Mesothelial cell of epicardium (in vitro differentiated cells): Measurements from ENCODE around the gene MB21D2. TPM values are rescaled to one million over a fixed set of nuclear protein-coding genes. Genes with fewer than 3 reads are reported as not detected.

Experiments used
- DNase-seq, 2 experiments: peaks; one replicate each; pipeline ENCODE4 v3.0.0; 2021; ENCODE audit warnings: low spot score in 2 of 2; ENCODE audit not compliant: unreplicated experiment in 2 of 2
- H3K27ac Mint-ChIP-seq: 2 replicates; pipeline ENCODE4 v1.8.0; 2021; ENCODE audit warnings: mixed read lengths
- H3K27me3 Mint-ChIP-seq: 2 replicates; pipeline ENCODE4 v1.8.0; 2021; ENCODE audit warnings: low read depth, mixed read lengths
- H3K36me3 Mint-ChIP-seq: 2 replicates; pipeline ENCODE4 v1.8.0; 2021; ENCODE audit warnings: mixed read lengths
- H3K4me1 Mint-ChIP-seq: 2 replicates; pipeline ENCODE4 v1.8.0; 2021; ENCODE audit warnings: mixed read lengths
- H3K4me3 Mint-ChIP-seq: 2 replicates; pipeline ENCODE4 v1.8.0; 2021; ENCODE audit warnings: mild to moderate bottlenecking, moderate library complexity, mixed read lengths
- H3K9me3 Mint-ChIP-seq: 2 replicates; pipeline ENCODE4 v1.8.0; 2021; ENCODE audit warnings: mixed read lengths
- CTCF ChIP-seq: fragments of 200-600 bp; sonication (generic); IDR thresholded peaks from one replicate; pipeline ENCODE4 v1.5.0; 2021; ENCODE audit warnings: antibody characterized with exemption; ENCODE audit not compliant: unreplicated experiment
- total RNA-seq: library from RNA; stranded (reverse); gene quantifications from 3 replicates; pipeline ENCODE4 v1.2.1, GENCODE V29; 2021

The MB21D2 gene
- total RNA-seq, 1 donor from 2014 or later: 8.5 TPM

- no peak for TF ChIP-seq CTCF
- no peak for DNase-seq
- peaks cover 6% of the 10 kb centered on the region for H3K4me1 Mint-ChIP-seq
- no peak overlapping the region for H3K4me3 Mint-ChIP-seq
- no peaks in the 10 kb centered on the region for H3K27me3 Mint-ChIP-seq
- H3K9me3 Mint-ChIP-seq: no peaks in the 10 kb centered on the region
- no peak overlapping the region for H3K27ac Mint-ChIP-seq
- no peaks in the 10 kb centered on the region for H3K36me3 Mint-ChIP-seq
Observed at GRCh38 chr3:192929146-192929545, 11.5 kb upstream of the MB21D2 start.

- Mint-ChIP-seq H3K4me1 (peaks cover 8% of the 10 kb centered on the region), H3K36me3 (no peaks in the 10 kb centered on the region), H3K4me3 (no peak overlapping the region), H3K9me3 (no peaks in the 10 kb centered on the region), H3K27ac (no peak overlapping the region), H3K27me3 (no peaks in the 10 kb centered on the region)
- no peak for DNase-seq
- no peak for TF ChIP-seq CTCF
Observed at GRCh38 chr3:192928720-192929119, 11.1 kb upstream of the MB21D2 start.

GRCh38 chr3:192928016-192928415 is 10.4 kb upstream of the MB21D2 start:
- no peak overlapping the region for H3K4me3 Mint-ChIP-seq
- H3K9me3 Mint-ChIP-seq: no peaks in the 10 kb centered on the region
- TF ChIP-seq CTCF: no peak
- H3K27me3 Mint-ChIP-seq: no peaks in the 10 kb centered on the region
- DNase-seq: no peak
- peaks cover 15% of the 10 kb centered on the region for H3K4me1 Mint-ChIP-seq
- H3K36me3 Mint-ChIP-seq: no peaks in the 10 kb centered on the region
- no peak overlapping the region for H3K27ac Mint-ChIP-seq

GRCh38 chr3:192927016-192927415 is 9.4 kb upstream of the MB21D2 start:
- Mint-ChIP-seq H3K4me3 (no peak overlapping the region), H3K27ac (no peak overlapping the region), H3K36me3 (no peaks in the 10 kb centered on the region), H3K4me1 (peaks cover 19% of the 10 kb centered on the region), H3K27me3 (no peaks in the 10 kb centered on the region), H3K9me3 (no peaks in the 10 kb centered on the region)
- no peak for DNase-seq
- no peak for TF ChIP-seq CTCF

- no peaks in the 10 kb centered on the region for H3K9me3 Mint-ChIP-seq
- peaks cover 7% of the 10 kb centered on the region for H3K27me3 Mint-ChIP-seq
- H3K27ac Mint-ChIP-seq: no peak overlapping the region
- no peak for TF ChIP-seq CTCF
- no peak overlapping the region for H3K4me3 Mint-ChIP-seq
- no peaks in the 10 kb centered on the region for H3K36me3 Mint-ChIP-seq
- no peak for DNase-seq
- H3K4me1 Mint-ChIP-seq: peaks cover 21% of the 10 kb centered on the region
Observed at GRCh38 chr3:192923731-192924130, 6.1 kb upstream of the MB21D2 start.

- peak overlapping the region; percentile 31 for H3K27ac Mint-ChIP-seq
- no peak for TF ChIP-seq CTCF
- no peaks in the 10 kb centered on the region for H3K36me3 Mint-ChIP-seq
- peaks cover 7% of the 10 kb centered on the region for H3K27me3 Mint-ChIP-seq
- H3K4me1 Mint-ChIP-seq: peaks cover 19% of the 10 kb centered on the region
- no peak for DNase-seq
- no peaks in the 10 kb centered on the region for H3K9me3 Mint-ChIP-seq
- H3K4me3 Mint-ChIP-seq: no peak overlapping the region
Observed at GRCh38 chr3:192921793-192922192, 4.1 kb upstream of the MB21D2 start.
